Activated effector memory CD4-positive, alpha-beta T cell treated with anti-CD3 and anti-CD28 coated beads, Interleukin-2, amount 50 U/mL, for 16 hours (primary cell): ENCODE data around the gene ATP9A.
A peak's percentile ranks its signal among the peaks of the same experiment; 100 is the strongest.

ENCODE experiments used
- DNase-seq: peaks from one replicate; pipeline ENCODE4 v3.0.0-alpha.2; 2020

The ATP9A gene

GRCh38 chr20:51624157-51624731 lies 143.9 kb downstream of the ATP9A start:
- DNase-seq, result peak; percentile 87

DNA sequence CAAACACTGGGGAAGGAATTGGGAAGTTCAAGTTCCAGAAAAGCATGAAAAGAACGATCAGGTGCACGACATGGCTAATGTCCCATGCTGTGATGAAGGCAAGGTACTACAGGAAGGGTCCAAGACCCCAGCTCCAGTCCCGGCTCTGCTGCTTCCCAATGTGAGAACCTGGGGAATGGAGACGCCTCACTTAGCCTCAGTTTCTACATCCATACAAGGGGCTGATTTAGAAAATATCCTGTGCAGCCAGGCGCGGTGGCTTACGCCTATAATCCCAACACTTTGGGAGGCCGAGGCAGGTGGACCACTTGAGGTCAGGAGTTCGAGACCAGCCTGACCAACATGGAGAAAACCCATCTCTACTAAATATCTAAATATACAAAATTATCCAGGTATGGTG lies 144.9 kb downstream of the ATP9A start:
- DNase-seq, result no peak

DNA sequence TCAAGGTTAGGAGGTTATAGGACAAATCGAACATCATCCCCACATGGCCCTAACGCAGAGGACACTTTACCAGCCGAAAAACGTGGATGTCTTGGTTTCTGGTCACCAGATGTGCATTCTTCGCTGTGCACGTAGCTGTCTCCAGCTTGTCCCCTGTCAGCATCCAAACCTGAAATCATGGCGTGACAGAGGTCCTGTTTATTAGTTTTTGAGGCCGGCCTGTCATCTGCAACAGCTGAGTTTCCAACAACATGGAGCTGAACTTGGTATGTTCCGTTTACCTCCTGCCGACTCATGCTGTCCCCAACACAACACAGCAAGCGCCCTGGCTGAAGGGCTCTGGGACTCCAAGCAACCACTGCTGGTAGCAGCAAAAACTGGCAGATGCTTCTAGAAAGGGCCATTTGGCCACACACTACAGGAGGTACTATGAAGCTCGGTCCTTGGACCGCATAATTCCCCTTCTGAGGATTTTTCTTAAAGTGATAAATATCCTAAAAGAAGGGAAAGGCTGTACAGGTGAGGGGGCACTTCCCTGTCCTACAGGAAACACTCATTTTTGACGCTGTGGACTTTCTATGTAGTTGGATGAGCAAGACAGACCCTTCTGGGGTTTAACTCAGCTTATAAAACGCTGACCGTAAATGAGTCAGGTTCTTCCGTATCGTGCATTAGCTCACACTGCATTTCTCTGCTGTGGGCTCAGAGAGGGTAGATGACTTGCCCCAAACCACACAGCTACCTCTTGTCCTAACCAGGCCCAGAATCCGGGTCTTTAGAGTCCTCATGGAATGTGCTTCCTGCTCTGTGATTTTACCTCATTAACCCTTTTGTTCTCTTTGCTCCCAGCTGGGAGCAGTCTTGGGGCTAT lies 146.0 kb downstream of the ATP9A start:
- DNase-seq, result no peak

DNA sequence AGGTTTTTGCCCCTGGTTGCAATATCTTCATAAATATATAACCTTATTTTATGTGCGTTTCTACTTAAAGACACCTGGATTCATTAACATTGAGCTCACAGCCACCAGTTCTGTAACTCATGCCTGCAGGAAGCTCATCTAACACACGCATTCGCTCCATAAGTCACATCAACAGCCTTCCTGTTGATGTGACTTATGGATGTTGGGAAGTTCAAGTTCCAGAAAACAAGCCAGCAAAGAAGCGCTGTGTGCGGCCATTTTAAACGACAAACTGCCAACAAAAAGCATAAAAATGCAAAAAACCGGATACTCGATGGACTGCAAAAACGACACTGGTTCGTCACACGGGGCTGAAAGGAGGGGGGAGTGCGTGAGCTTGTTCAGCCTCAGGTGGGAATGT lies 147.8 kb downstream of the ATP9A start:
- no peak for DNase-seq

DNA sequence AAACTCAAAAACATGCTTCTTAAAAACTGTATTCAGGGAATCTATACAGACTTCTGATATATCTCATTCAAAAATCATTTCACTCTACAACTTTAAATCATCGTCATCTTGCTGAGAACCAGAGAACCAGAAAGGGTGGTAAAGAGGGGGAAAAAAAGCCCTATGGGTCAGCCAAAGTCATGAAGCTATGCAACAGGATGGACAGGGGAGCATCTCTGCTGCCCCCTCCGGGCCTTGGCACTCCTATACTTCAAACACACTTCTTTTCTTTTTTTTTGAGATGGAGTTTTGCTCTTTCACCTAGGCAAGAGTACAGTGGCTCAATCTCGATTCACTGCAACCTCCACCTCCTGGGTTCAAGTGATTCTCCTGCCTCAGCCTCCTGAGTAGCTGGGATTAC lies 152.1 kb downstream of the ATP9A start:
- DNase-seq, result no peak

- no peak for DNase-seq
Measured at GRCh38 chr20:51614687-51615086, 153.5 kb downstream of the ATP9A start.

DNA sequence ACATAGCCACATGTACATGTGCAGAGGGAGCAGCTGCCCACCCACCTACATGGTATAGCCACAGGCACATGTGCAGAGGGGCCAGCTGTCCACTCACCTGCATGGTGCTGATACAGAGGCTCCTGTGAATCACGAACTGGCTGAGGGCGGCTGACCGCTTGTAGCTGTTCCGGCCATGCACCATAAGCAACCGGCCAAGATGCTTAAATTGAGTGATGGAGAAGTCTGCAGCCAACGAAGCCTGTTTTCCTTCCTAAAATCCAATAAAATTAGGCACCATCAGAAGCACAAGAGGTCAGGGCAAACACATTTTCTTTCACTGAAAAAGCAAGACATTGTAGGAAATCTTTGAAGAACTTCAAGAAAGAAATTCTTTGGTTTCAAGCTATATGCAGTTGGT lies 154.6 kb downstream of the ATP9A start:
- DNase-seq, result no peak

GRCh38 chr20:51612896-51613295 lies 155.3 kb downstream of the ATP9A start:
- DNase-seq, result no peak

DNA sequence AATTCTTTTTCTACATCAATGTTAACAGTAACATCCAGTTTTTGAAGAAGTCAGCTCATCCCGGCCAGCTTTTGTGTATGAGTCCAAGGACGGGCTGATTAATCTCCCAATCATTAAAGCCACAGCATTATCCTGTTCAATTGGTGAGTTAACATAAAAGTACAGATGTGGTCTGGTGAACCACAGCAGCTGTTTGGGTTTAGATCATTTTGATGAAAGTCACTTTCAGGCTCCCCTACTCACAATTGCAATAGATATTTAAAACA lies 156.6 kb downstream of the ATP9A start:
- DNase-seq, result no peak

DNA sequence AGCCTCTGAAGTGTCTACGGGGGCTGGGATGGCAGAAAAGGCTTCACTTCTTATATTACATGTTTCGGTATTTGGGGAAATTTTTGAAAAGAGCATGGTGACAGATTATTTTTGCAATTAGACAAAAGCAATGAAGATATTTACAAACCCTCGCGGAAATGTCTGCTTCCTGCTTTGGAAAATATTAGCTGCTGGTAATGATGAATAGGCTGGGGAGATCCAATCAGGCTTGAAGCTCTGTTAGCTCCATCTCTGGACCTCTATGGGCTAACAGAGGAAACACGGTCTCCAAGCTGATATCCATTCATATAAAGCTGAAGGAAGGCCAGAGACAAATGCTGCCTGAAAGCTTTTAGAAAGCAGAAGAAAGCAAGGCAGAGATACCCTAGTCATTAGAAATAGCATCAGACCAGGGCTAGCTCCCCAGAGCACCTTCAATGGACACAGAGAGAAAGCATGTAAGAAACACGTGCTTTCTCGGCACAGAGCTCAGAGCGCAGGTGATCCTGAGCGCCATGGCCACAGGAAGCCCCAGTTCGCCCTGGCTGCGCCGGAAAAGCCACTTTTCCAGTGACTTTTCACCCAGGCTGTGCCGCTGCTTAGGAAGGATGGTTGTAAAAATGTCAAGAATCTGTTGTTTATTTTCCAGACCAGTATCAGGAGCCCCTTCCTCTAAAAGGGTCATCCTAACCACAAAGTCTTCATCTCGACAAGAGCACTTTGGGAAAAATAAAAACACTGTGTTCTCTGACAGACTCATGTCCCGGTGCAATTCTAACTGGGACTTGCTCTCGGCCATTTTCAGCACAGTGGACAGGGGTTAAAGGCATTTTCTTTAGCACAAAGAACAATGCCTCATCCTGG lies 157.2 kb downstream of the ATP9A start:
- DNase-seq, result no peak

- DNase-seq, result no peak
Measured at GRCh38 chr20:51610111-51610510, 158.1 kb downstream of the ATP9A start.

- DNase-seq, result no peak
Measured at GRCh38 chr20:51609251-51609650, 158.9 kb downstream of the ATP9A start.

DNA sequence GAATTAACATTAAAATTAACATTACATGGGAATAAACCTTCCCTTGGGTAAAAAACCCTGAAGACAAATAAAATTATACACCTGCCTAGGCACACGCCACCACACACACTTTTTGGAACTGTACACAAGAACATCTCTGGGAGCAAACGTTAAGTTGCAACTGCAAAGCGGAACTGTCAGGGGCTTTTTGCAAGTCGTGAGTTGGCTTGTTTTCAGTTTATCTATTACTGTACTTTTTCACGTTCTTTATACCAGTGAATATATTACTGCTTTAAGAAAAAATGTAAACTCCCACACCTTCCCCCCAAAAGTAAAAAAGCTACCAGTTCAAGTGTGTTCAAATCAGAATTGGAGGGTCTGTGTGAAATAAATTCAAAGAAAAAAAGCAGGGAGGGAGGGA lies 160.1 kb downstream of the ATP9A start:
- no peak for DNase-seq

DNA sequence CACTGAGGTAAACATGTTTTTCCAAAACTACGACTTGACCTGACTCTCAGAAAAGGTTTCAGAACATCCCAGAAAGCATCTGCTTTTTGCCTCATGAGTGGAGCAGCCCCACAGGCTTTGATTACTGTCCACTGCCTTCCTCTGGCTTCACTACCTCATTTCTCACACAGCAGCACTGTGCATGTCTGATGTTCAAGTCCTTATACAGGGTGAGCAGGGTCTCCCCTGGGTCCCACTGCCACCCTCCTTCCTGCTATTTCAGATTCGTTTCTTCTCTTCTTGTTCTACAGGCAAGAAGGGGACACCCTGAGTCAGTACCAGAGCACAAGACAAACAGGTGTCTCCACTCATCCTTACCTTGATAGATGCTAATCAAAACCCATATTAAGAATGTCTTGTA lies 161.0 kb downstream of the ATP9A start:
- no peak for DNase-seq

- no peak for DNase-seq
Measured at GRCh38 chr20:51604851-51605250, 163.3 kb downstream of the ATP9A start.

GRCh38 chr20:51602131-51602530 lies 166.1 kb downstream of the ATP9A start:
- DNase-seq, result no peak

DNA sequence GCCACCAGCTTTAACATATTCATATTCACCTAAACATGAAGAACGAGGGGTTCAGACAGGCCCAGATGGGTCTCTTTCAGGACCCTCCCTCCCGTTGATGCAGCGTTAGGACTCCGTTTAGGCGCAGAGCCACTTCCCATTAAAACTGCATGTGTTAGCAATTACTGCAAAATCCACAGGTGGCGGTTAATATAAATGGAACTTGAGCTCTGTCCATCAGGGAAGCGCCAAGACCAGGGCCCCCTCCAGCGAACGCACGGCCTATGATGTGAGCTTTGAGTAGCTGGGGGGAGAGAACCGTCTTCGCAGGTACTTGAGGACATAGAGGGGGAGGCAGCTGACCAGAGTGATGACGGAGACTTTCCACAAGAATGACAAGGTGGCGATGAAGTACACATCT lies 167.2 kb downstream of the ATP9A start:
- DNase-seq, result no peak

DNA sequence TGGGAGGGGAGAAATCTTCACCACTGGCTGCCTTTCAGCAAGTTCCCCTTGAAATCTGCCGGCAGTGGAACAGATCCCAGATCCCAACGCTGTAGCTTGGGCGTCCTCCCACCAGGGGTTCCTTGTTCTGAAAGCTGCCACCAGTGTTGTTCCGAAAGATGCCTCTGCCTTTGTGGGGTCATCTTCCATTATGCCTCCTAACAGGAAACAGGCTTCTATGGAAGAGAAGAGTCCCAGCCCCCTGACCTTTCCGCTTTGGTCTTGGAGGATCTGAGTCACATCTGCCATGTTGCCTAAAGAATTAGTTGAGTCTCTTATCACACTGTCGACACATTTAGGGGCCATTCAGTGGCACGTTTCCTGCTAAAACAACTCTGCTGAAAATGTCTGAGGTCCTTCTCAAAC lies 168.2 kb downstream of the ATP9A start:
- no peak for DNase-seq

GRCh38 chr20:51598556-51598955 lies 169.6 kb downstream of the ATP9A start:
- no peak for DNase-seq

- no peak for DNase-seq
Measured at GRCh38 chr20:51597389-51598231, 170.6 kb downstream of the ATP9A start.

DNA sequence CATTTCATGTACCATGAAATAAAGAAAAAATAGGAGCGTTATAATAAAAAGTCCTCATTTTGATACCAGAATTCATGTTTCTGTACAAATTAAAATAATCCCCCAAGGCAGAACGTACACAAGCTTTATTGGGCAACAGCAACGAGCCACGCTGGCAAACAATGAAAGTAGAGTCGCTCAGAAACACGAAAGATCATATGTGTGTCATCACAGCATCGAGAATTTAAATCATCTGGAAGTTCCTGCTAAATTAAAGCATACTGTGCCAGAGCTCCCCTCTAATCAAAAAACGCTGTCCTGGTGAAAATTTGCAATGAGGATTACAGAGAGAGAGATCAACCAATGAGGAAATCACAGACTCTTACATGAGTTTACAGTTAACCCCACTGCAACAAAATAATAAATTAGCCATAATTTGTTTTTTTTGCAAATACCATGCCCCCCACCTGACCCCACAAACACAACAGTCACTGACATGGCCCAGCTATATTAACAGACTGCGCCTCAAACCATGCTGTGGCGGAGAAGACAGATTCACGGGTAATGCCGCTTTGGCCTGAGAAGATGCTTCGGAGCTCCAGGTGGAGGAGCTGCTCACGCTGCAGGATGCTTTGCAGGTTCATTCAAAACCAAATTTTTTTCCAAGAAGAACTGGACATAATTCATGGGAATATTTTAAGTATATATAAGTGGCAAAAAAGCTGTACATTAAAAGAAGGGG lies 171.4 kb downstream of the ATP9A start:
- DNase-seq, result no peak

- DNase-seq, result no peak
Measured at GRCh38 chr20:51595744-51596143, 172.4 kb downstream of the ATP9A start.
